T-helper 2 cell treated with Interferon-gamma antibody and Interleukin-4, amounts not matched to agents 5 μg/mL and 100 μg/mL, for 36 hours (primary cell): ENCODE results near the gene TNFRSF14.
A peak's percentile ranks its signal among the peaks of the same experiment; 100 is the strongest.

Experiments used
- DNase-seq: peaks from one replicate; pipeline ENCODE4 v3.0.0; 2021; ENCODE audit warnings: low spot score
- H3K27ac Mint-ChIP-seq: one replicate; pipeline ENCODE4 v1.8.0; 2021; ENCODE audit warnings: mild to moderate bottlenecking, mixed read lengths
- H3K27me3 Mint-ChIP-seq: one replicate; pipeline ENCODE4 v1.8.0; 2021; ENCODE audit warnings: low read depth, mixed read lengths
- H3K36me3 Mint-ChIP-seq: one replicate; pipeline ENCODE4 v1.8.0; 2021; ENCODE audit warnings: low read depth, mixed read lengths
- H3K4me1 Mint-ChIP-seq: one replicate; pipeline ENCODE4 v1.8.0; 2021; ENCODE audit warnings: low read depth, mixed read lengths
- H3K4me3 Mint-ChIP-seq: one replicate; pipeline ENCODE4 v1.8.0; 2022; ENCODE audit warnings: mild to moderate bottlenecking, moderate library complexity, mixed read lengths
- H3K9me3 Mint-ChIP-seq: one replicate; pipeline ENCODE4 v1.8.0; 2021; ENCODE audit warnings: mixed read lengths

Gene TNFRSF14

GRCh38 chr1:2517966-2518365, 38.2 kb upstream of the TNFRSF14 start:
- H3K9me3 Mint-ChIP-seq = no peaks in the 10 kb centered on the region
- DNase-seq = no peak
- H3K27ac Mint-ChIP-seq = no peak overlapping the region
- H3K4me3 Mint-ChIP-seq = no peak overlapping the region
- H3K36me3 Mint-ChIP-seq = peaks cover 25% of the 10 kb centered on the region
- H3K4me1 Mint-ChIP-seq = peaks cover 6% of the 10 kb centered on the region
- no peaks in the 10 kb centered on the region for H3K27me3 Mint-ChIP-seq

- no peak for DNase-seq
- Mint-ChIP-seq H3K4me1 (peaks cover 11% of the 10 kb centered on the region), H3K27me3 (no peaks in the 10 kb centered on the region), H3K9me3 (no peaks in the 10 kb centered on the region), H3K27ac (no peak overlapping the region), H3K36me3 (peaks cover 27% of the 10 kb centered on the region), H3K4me3 (no peak overlapping the region)
Observed at GRCh38 chr1:2518528-2518927, 37.6 kb upstream of the TNFRSF14 start.

GRCh38 chr1:2519029-2519685, 37.0 kb upstream of the TNFRSF14 start:
- no peaks in the 10 kb centered on the region for H3K9me3 Mint-ChIP-seq
- H3K4me3 Mint-ChIP-seq = no peak overlapping the region
- peaks cover 27% of the 10 kb centered on the region for H3K36me3 Mint-ChIP-seq
- DNase-seq = no peak
- no peak overlapping the region for H3K27ac Mint-ChIP-seq
- no peaks in the 10 kb centered on the region for H3K27me3 Mint-ChIP-seq
- peaks cover 16% of the 10 kb centered on the region for H3K4me1 Mint-ChIP-seq

- H3K27ac Mint-ChIP-seq = no peak overlapping the region
Observed at GRCh38 chr1:2519729-2520128, 36.4 kb upstream of the TNFRSF14 start.

GRCh38 chr1:2520206-2520605, 36.0 kb upstream of the TNFRSF14 start:
- DNase-seq = no peak
- peaks cover 26% of the 10 kb centered on the region for H3K4me1 Mint-ChIP-seq
- no peaks in the 10 kb centered on the region for H3K9me3 Mint-ChIP-seq
- H3K27ac Mint-ChIP-seq = no peak overlapping the region
- peaks cover 33% of the 10 kb centered on the region for H3K36me3 Mint-ChIP-seq
- H3K27me3 Mint-ChIP-seq = no peaks in the 10 kb centered on the region
- H3K4me3 Mint-ChIP-seq = no peak overlapping the region

More at GRCh38 chr1:2519729-2520128, 36.4 kb upstream of the TNFRSF14 start:
- H3K27me3 Mint-ChIP-seq = no peaks in the 10 kb centered on the region
- no peaks in the 10 kb centered on the region for H3K9me3 Mint-ChIP-seq
- peaks cover 28% of the 10 kb centered on the region for H3K36me3 Mint-ChIP-seq
- H3K4me3 Mint-ChIP-seq = no peak overlapping the region
- H3K4me1 Mint-ChIP-seq = peaks cover 21% of the 10 kb centered on the region
- no peak for DNase-seq

GRCh38 chr1:2520806-2521205, 35.4 kb upstream of the TNFRSF14 start:
- Mint-ChIP-seq H3K9me3 (no peaks in the 10 kb centered on the region), H3K4me3 (no peak overlapping the region), H3K36me3 (peaks cover 35% of the 10 kb centered on the region), H3K27me3 (no peaks in the 10 kb centered on the region), H3K4me1 (peaks cover 27% of the 10 kb centered on the region), H3K27ac (no peak overlapping the region)
- no peak for DNase-seq

GRCh38 chr1:2522230-2522629, 33.9 kb upstream of the TNFRSF14 start:
- H3K9me3 Mint-ChIP-seq = no peaks in the 10 kb centered on the region
- DNase-seq = no peak
- peaks cover 3% of the 10 kb centered on the region for H3K27me3 Mint-ChIP-seq
- H3K27ac Mint-ChIP-seq = no peak overlapping the region
- peaks cover 30% of the 10 kb centered on the region for H3K4me1 Mint-ChIP-seq
- H3K36me3 Mint-ChIP-seq = peaks cover 30% of the 10 kb centered on the region
- H3K4me3 Mint-ChIP-seq = no peak overlapping the region

- H3K4me1 Mint-ChIP-seq = peaks cover 30% of the 10 kb centered on the region
- peak overlapping the region; percentile 83 for H3K4me3 Mint-ChIP-seq
- no peaks in the 10 kb centered on the region for H3K9me3 Mint-ChIP-seq
- H3K36me3 Mint-ChIP-seq = peaks cover 27% of the 10 kb centered on the region
- peak overlapping the region; percentile 87 for H3K27ac Mint-ChIP-seq
- peaks cover 3% of the 10 kb centered on the region for H3K27me3 Mint-ChIP-seq
- no peak for DNase-seq
Observed at GRCh38 chr1:2523191-2523890, 32.8 kb upstream of the TNFRSF14 start.

- H3K9me3 Mint-ChIP-seq = no peaks in the 10 kb centered on the region
Observed at GRCh38 chr1:2523891-2524609, 32.1 kb upstream of the TNFRSF14 start.

GRCh38 chr1:2525572-2525919, 30.6 kb upstream of the TNFRSF14 start:
- Mint-ChIP-seq H3K9me3 (no peaks in the 10 kb centered on the region), H3K36me3 (peaks cover 17% of the 10 kb centered on the region), H3K27ac (no peak overlapping the region), H3K27me3 (peaks cover 12% of the 10 kb centered on the region), H3K4me3 (peak overlapping the region; percentile 83), H3K4me1 (peaks cover 30% of the 10 kb centered on the region)
- no peak for DNase-seq

More at GRCh38 chr1:2523891-2524609, 32.1 kb upstream of the TNFRSF14 start:
- Mint-ChIP-seq H3K4me3 (peak overlapping the region; percentile 83), H3K36me3 (peaks cover 21% of the 10 kb centered on the region), H3K27ac (peak overlapping the region; percentile 87), H3K4me1 (peaks cover 30% of the 10 kb centered on the region), H3K27me3 (peaks cover 10% of the 10 kb centered on the region)
- DNase-seq = peak; percentile 31

- H3K27me3 Mint-ChIP-seq = peaks cover 18% of the 10 kb centered on the region
- H3K36me3 Mint-ChIP-seq = peaks cover 11% of the 10 kb centered on the region
- peak; percentile 92 for DNase-seq
- peaks cover 30% of the 10 kb centered on the region for H3K4me1 Mint-ChIP-seq
- H3K4me3 Mint-ChIP-seq = peak within 1 kb of the TSS; percentile 83
- no peaks in the 10 kb centered on the region for H3K9me3 Mint-ChIP-seq
- H3K27ac Mint-ChIP-seq = peak within 1 kb of the TSS; percentile 89
Observed at GRCh38 chr1:2525920-2526823, 30.0 kb upstream of the TNFRSF14 start, which contains the start of gene PANK4. TSS of gene PANK4 (minus strand) at chr1:2526596. CDS start at chr1:2526587, 9 bp downstream.

GRCh38 chr1:2526824-2527555, 29.2 kb upstream of the TNFRSF14 start:
- Mint-ChIP-seq H3K27me3 (peaks cover 19% of the 10 kb centered on the region), H3K4me3 (peak overlapping the region; percentile 15), H3K36me3 (peaks cover 11% of the 10 kb centered on the region), H3K27ac (no peak overlapping the region), H3K4me1 (peaks cover 30% of the 10 kb centered on the region), H3K9me3 (no peaks in the 10 kb centered on the region)
- peak; percentile 72 for DNase-seq

- peaks cover 27% of the 10 kb centered on the region for H3K4me1 Mint-ChIP-seq
- H3K27me3 Mint-ChIP-seq = peaks cover 21% of the 10 kb centered on the region
- no peak overlapping the region for H3K27ac Mint-ChIP-seq
- H3K36me3 Mint-ChIP-seq = peaks cover 11% of the 10 kb centered on the region
- H3K4me3 Mint-ChIP-seq = no peak overlapping the region
- no peaks in the 10 kb centered on the region for H3K9me3 Mint-ChIP-seq
- DNase-seq = no peak
Observed at GRCh38 chr1:2527556-2527860, 28.7 kb upstream of the TNFRSF14 start.
